Activated CD4-positive, alpha-beta T cell treated with anti-CD3 and anti-CD28 coated beads, Interleukin-2, Interleukin-4, amounts not matched to agents 100 ng/mL and 50 ng/mL, durations not matched to agents 16 hours and 8 hours (primary cell): ENCODE measurements around the gene EPS8L2.

Experiments used
- DNase-seq: peaks from one replicate; pipeline ENCODE4 v3.0.0-alpha.2; 2020; ENCODE audit warnings: low spot score

Gene EPS8L2

DNA sequence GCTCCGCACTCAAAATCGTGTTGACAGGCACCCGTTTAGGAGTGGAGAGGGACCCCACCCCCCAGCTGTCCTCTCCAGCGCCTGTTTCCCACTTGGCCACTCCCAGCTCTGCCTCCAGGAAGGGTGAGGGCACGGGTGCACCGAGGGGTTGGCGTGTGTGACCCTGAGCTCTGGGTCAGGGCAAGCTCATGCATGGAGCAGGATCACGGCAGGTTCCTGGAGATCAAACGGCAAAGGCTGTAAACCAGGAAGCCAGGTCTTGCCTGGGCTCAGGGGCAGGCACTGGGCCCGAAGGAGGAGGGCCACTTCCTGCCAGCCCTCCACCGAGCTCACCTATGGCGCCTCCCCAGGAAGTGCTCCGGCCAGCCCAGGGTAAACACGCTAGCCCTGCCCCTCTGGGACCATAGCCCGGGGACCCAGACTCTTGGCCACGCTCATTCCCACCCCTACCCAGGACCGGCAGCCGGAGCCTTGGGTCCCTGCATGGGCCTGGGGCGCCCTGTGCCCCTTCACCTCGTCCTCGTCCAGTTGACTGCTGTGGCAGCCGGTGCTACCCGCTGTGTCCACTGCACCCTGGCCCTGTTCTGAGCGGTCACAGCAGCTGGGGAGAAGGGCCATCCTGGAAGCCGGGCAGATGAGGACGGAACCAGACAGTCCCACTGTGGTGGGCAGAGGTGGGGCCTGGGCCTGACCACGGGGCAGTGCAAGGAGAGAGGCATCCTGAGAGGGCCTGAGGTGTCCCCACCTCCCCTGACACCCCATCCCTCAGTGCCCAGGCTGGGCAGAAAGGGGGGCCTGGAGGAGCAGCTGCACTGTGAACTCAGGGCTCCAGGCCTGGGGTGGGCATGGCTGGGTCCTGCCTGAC, 1.0 kb upstream of the EPS8L2 start:
- no peak for DNase-seq

DNA sequence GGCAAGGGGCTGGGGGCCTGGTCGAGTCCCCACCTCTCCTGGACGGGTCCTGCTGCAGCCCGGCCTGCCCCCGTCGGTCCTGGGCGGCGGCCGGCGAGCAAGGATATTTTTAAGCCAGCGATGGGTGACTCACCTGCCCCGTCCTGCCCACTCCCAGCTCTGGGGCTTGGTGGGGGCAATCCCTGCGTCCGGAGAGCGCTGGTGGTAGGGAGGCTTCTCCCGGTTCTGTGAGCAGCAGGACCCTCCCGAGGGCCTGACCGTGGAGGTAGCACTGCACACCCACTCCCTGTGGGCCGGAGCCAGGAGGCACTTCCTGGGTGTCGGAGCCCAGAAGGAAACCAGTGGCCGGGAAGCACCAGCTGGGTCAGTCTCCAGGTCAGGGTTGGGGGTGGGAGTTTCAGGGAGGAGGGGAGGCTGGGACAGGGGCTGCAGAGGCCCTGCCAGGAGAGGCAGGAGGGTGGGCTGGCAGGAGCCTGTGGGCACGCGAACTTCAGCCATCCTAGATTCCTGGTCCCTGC, 467 bp downstream of the EPS8L2 start:
- no peak for DNase-seq

DNA sequence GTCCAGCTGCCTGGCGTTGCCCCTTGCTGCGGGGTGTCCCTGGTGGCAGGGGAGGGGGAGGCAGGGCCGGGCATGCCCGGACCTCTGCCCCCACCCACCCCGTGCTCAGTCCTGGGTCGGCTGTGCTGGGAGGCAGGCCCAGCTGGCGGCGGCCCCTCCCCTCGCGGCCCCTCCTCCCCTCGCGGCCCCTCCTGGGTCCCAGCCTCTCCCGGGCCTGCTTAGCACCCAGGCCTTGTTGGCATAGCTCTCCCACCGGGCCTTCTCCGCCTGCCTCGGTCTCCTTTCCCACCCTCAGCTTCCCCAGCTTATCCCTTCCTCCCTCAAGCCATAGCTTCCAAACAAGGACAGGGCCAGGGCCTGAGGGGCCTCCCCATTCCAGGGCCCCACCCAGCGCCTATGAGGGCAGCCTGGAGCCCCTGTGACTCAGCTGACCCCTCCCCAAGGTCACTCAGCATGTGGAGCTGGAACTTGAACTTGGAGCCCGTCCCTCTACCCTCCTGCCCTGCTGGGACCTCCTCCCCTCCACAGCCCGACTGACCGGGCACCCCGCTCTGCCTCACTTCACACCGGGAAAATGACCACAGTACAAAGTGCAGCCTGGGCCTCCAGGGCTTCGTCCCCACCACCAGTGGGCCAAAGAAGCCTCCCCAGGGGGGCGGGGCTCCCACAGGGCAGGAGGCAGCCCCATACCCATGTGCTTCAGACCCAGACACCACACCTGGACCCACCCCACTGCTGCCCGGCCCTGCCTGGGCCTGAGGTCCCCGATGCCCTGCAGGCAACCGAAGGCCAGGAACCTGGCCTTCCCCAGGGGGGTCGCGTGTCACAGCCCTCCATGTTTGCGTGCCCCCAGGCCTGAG, 1.2 kb downstream of the EPS8L2 start:
- DNase-seq, result no peak

DNA sequence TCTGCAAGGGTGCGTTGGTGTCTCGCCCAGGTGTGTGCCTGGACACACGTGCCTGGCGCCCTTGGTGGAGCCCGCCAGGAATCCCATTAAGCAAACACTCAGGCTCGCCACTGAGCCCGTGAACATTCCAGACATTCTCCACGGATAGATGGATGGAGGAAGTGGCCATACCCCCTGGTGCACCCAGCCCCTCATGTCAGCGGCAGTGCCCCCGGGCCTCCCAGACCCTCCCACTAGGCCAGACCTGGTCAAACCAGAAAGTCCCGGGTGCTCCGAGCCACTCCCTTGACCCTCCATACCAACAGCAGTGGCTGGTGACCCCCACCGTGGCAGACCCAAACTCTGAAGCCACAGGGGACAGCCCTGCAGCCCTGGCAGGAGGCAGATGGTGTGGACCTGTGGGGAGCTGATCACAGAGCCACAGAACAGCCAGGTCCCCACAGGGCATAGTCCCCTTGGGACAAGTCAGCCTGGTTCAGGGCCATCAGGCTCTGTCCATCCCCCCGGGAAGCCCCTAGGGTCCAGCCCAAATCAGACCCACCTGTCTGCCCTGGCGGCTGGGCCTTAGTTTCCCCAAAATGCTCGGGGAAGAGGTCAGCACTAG, 1.9 kb downstream of the EPS8L2 start:
- no peak for DNase-seq

- DNase-seq, result no peak
These were observed 2.5 kb downstream of the EPS8L2 start for GRCh38 chr11:708511-708910.

- no peak for DNase-seq
These were observed 3.3 kb downstream of the EPS8L2 start for GRCh38 chr11:709109-709997.

GRCh38 chr11:714436-714835, 8.4 kb downstream of the EPS8L2 start:
- no peak for DNase-seq

GRCh38 chr11:719214-720016, 13.4 kb downstream of the EPS8L2 start:
- no peak for DNase-seq

GRCh38 chr11:720017-720641, 14.1 kb downstream of the EPS8L2 start:
- no peak for DNase-seq

GRCh38 chr11:720642-721246, 14.7 kb downstream of the EPS8L2 start:
- DNase-seq, result no peak

GRCh38 chr11:721247-721740, 15.3 kb downstream of the EPS8L2 start:
- no peak for DNase-seq

- DNase-seq, result peak; percentile 19
These were observed 15.8 kb downstream of the EPS8L2 start for GRCh38 chr11:721741-722345.

DNA sequence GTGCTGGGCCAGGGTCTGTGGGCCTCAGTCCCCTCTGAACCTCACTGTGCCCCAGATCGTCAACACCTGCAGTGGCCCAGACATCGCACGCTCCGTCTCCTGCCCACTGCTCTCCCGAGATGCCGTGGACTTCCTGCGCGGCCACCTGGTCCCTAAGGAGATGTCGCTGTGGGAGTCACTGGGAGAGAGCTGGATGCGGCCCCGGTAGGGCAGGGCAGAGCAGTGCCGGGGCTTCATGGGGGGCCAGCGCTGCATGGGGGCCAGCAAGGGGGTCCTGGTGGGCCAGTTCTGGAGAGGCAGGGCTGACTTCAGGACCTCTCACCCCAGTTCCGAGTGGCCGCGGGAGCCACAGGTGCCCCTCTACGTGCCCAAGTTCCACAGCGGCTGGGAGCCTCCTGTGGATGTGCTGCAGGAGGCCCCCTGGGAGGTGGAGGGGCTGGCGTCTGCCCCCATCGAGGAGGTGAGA, 16.3 kb downstream of the EPS8L2 start:
- DNase-seq, result no peak

- peak; percentile 55 for DNase-seq
These were observed 17.3 kb downstream of the EPS8L2 start for GRCh38 chr11:723120-723883.

DNA sequence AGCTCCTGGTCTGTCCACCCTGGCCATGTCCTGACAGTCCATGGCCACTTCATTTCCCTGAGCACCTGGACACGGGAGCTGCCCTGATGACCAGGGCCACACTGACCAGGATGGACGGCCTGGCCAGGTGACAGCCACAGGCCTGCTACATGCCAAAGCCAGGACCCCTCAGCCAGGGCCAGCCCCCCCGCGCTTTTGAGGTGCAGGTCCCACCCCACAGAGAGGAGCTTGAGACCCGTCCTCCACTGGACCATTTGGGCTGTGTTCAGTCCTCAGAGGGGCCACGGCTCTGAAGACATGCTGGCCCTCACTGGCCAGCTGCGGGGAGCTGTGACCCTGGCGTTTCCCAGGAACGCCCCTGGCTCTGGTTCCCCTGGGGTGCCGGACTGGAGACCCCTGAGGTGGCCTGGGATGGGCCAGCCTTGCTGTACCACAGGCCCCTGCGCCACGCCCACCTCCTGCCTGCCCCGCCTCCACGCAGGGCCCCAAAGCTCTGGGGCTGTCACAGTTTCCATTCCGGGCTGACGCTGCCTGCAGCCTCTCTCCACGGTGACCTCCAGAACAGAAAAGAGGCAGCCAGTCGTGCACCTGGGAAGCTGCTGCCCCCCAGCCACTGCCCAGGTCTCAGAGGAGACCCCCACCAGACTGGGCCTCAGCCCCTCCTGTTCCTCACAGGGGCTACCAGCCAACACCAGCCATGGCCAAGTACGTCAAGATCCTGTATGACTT, 18.2 kb downstream of the EPS8L2 start:
- no peak for DNase-seq

GRCh38 chr11:724778-725386, 18.9 kb downstream of the EPS8L2 start:
- DNase-seq, result no peak

- DNase-seq, result no peak
These were observed 19.7 kb downstream of the EPS8L2 start for GRCh38 chr11:725624-726202.
